Measurements from ENCODE around the gene EDIL3.

DNA sequence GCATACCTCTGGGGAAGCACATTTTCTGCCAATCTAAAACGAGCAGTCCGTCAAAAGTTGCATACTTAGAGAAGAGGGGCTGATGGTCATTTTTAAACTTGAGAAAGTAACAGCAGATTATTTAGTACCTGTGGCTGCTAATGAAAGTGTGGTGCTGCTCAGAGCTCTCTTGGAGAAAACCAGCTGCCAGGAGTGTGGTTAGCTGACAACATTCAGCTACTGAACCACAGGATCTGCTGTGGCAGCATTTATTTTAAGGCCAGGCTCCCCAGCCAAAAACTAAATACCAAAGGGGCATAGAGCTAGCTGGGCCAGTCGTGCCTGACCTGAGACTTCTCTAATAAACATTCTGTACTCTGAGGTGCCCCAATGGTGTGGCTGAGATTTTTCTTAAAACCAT, 203.6 kb downstream of the EDIL3 start:
- no peak for TF ChIP-seq CTCF (conservative IDR thresholded peaks at IDR 0.05 in 1 of 2, IDR thresholded peaks at IDR 0.05 in 1 of 2; ENCODE audit: extremely low read depth in 1 of 2, insufficient read depth in 1 of 2, low read depth in 1 of 2, low read length in 2 of 2)
- TF ChIP-seq EZH2 (IDR thresholded peaks at IDR 0.05; ENCODE audit: borderline replicate concordance, low read length) = no peak
